K562 (cell line): ENCODE measurements around the gene HYAL4. TPM values are rescaled to one million over a fixed set of nuclear protein-coding genes. Genes with fewer than 3 reads are reported as not detected.

ENCODE experiments used
- ATAC-seq: fragments of 200-7000 bp; cut with Tn5 transposase; 3 replicates; pipeline ENCODE4 v1.9.1; 2020; ENCODE audit warnings: moderate library complexity
- BruUV-seq: library from RNA; stranded (reverse); fragments of 400-500 nt; replicated peaks from 2 replicates; lab custom pipeline; 2021; lab: Mats Ljungman, UMichigan
- CTCF ChIA-PET: fragments of 300-600 bp; formaldehyde crosslinking; extraction: SDS; loops from one replicate; lab custom pipeline; 2021; ENCODE audit warnings: low intra/inter-chr PET ratio; lab: Yijun Ruan, JAX
- POLR2A ChIA-PET: fragments of 300-600, 350-650 bp; sonication (Branson Sonifier 250); formaldehyde crosslinking; extraction: SDS; loops from one replicate; lab custom pipeline; 2021; ENCODE audit warnings: antibody characterized with exemption, inconsistent platforms; lab: Yijun Ruan, JAX
- DNase-seq, 4 experiments: peaks; one replicate each; pipeline versions ENCODE4 v3.0.0 to v3.0.0-alpha.2; 2011 to 2018; ENCODE audit warnings: low spot score in 3 of 4, mixed read lengths in 3 of 4; ENCODE audit errors: extremely low read depth in 1 of 4
- FAIRE-seq: peaks from 2 replicates; lab custom pipeline; 2011; peaks lifted over from hg19 to GRCh38; lab: Jason Lieb, UNC
- H2AFZ ChIP-seq: 2 replicates; pipeline ENCODE4 v1.6.0; 2011; ENCODE audit warnings: low read depth, low read length, control low read depth, inconsistent platforms
- H3K27ac ChIP-seq: fragments of 200-600 bp; 3 replicates; pipeline ENCODE4 v1.8.0; 2011; ENCODE audit warnings: low read depth, mild to moderate bottlenecking, control low read depth, inconsistent platforms, low read length, moderate library complexity, mixed read lengths; ENCODE audit errors: extremely low read depth
- H3K27me3 ChIP-seq, 2 experiments: fragments of 300-600 bp in 1 of 2; 2 replicates in 1 of 2; 3 replicates in 1 of 2; pipeline versions ENCODE4 v1.6.0 to v1.8.0; 2011; ENCODE audit warnings: inconsistent platforms in 2 of 2, low read length in 2 of 2, mild to moderate bottlenecking in 1 of 2, mixed read lengths in 1 of 2, moderate library complexity in 1 of 2; ENCODE audit not compliant: control insufficient read depth in 2 of 2, insufficient read depth in 2 of 2
- H3K36me3 ChIP-seq: fragments of 300-600 bp; 3 replicates; pipeline ENCODE4 v1.8.0; 2011; ENCODE audit warnings: mild to moderate bottlenecking, low read length, inconsistent platforms; ENCODE audit not compliant: control insufficient read depth, insufficient read depth
- H3K4me1 ChIP-seq, 2 experiments: fragments of 200-600 bp in 1 of 2; replicated peaks in 1 of 2; 2 replicates in 1 of 2; 3 replicates in 1 of 2; pipeline versions ENCODE4 v1.5.1 to v1.8.0; 2011; ENCODE audit warnings: inconsistent platforms in 2 of 2, low read length in 2 of 2, mild to moderate bottlenecking in 1 of 2, mixed read lengths in 1 of 2, moderate library complexity in 1 of 2; ENCODE audit not compliant: control insufficient read depth in 2 of 2, insufficient read depth in 2 of 2
- H3K4me2 ChIP-seq: 2 replicates; pipeline ENCODE4 v1.6.1; 2011; ENCODE audit warnings: low read length, control low read depth, inconsistent platforms, mixed read lengths; ENCODE audit not compliant: insufficient read depth
- H3K4me3 ChIP-seq: fragments of 200-600 bp; sonication (generic), shearing (Covaris generic); 2 replicates; pipeline ENCODE4 v1.5.1; 2016; ENCODE audit warnings: control low read depth, inconsistent platforms
- H3K79me2 ChIP-seq: fragments of 200-600 bp; 3 replicates; pipeline ENCODE4 v1.8.0; 2011; ENCODE audit warnings: low read length, inconsistent platforms; ENCODE audit not compliant: control insufficient read depth, insufficient read depth
- H3K9ac ChIP-seq, 2 experiments: 2 replicates each; pipeline versions ENCODE4 v1.6.0 to v1.6.1; 2011; ENCODE audit warnings: low read depth in 2 of 2, low read length in 2 of 2, control low read depth in 1 of 2, inconsistent platforms in 1 of 2, mild to moderate bottlenecking in 1 of 2, mixed read lengths in 1 of 2; ENCODE audit not compliant: insufficient read depth in 1 of 2
- H3K9me1 ChIP-seq: one replicate; pipeline ENCODE4 v1.6.0; 2011; ENCODE audit warnings: inconsistent platforms, mild to moderate bottlenecking, low read length, moderate library complexity; ENCODE audit not compliant: control insufficient read depth, insufficient read depth
- H3K9me3 ChIP-seq: replicated peaks from 2 replicates; pipeline ENCODE4 v1.5.1; 2011; ENCODE audit warnings: low read depth, low read length, inconsistent platforms; ENCODE audit not compliant: control insufficient read depth, insufficient read depth
- H4K20me1 ChIP-seq: replicated peaks from 2 replicates; pipeline ENCODE4 v1.6.1; 2011; ENCODE audit warnings: low read length, inconsistent platforms, mixed read lengths; ENCODE audit not compliant: control insufficient read depth, insufficient read depth
- BCOR ChIP-seq: fragments of 450-650 bp; IDR thresholded peaks from 2 replicates; pipeline ENCODE4 v1.6.1; 2016
- BRD9 ChIP-seq: fragments of 450-650 bp; IDR thresholded peaks from 2 replicates; pipeline ENCODE4 v1.6.1; 2018; ENCODE audit warnings: low read depth; ENCODE audit not compliant: partially characterized antibody
- CUX1 ChIP-seq: fragments of 200-800 bp; sonication (Bioruptor generic); IDR thresholded peaks from 2 replicates; pipeline ENCODE4 v1.6.1; 2016; ENCODE audit warnings: missing genetic modification characterization, missing compliant biosample characterization
- KLF16 ChIP-seq: IDR thresholded peaks from 2 replicates; pipeline ENCODE4 v1.6.1; 2016; ENCODE audit warnings: antibody characterized with exemption
- LARP7 ChIP-seq: fragments of 450-650 bp; IDR thresholded peaks from 2 replicates; pipeline ENCODE4 v1.6.1; 2016
- MBD1 ChIP-seq: fragments of 250-450 bp; sonication (Bioruptor Pico); IDR thresholded peaks from 2 replicates; pipeline ENCODE4 v1.8.0; 2022; ENCODE audit warnings: inconsistent platforms
- RBM25 ChIP-seq: fragments of 200-400 bp; formaldehyde crosslinking; IDR thresholded peaks from 2 replicates; pipeline ENCODE4 v1.6.1; 2018; ENCODE audit warnings: low read length, low read depth, moderate library complexity; ENCODE audit not compliant: severe bottlenecking
- RFX7 ChIP-seq: fragments of 250-450 bp; sonication (Bioruptor Pico); IDR thresholded peaks from 2 replicates; pipeline ENCODE4 v1.5.1; 2021; ENCODE audit warnings: mild to moderate bottlenecking
- SREBF1 ChIP-seq: fragments of 150-350 bp; IDR thresholded peaks from 2 replicates; pipeline ENCODE4 v1.6.1; 2014; ENCODE audit warnings: antibody characterized with exemption, low read depth, low read length, borderline replicate concordance
- XRCC4 ChIP-seq: IDR thresholded peaks from one replicate; pipeline ENCODE4 v1.6.1; 2011; ENCODE audit not compliant: insufficient read depth, insufficient read length; ENCODE audit errors: extremely low read depth
- ZFP36 ChIP-seq: fragments of 150-350 bp; IDR thresholded peaks from 2 replicates; pipeline ENCODE4 v1.6.1; 2018; ENCODE audit warnings: low read length, low read depth; ENCODE audit not compliant: partially characterized antibody
- WGBS: fragments of 100-300 bp; shearing (Covaris generic); methylation state at CpG from one replicate; pipeline ENCODE4 v1.1.6; 2016; ENCODE audit warnings: low coverage, mixed read lengths; ENCODE audit not compliant: insufficient coverage; ENCODE audit errors: missing lambda C conversion rate; 5-methylcytosine and 5-hydroxymethylcytosine counted together
- in situ Hi-C: fragments of 300-500 bp; cut with MboI; formaldehyde crosslinking; loops from 4 replicates; pipeline ENCODE4 v1.15.0; 2018; ENCODE audit warnings: inconsistent platforms, mixed read lengths
- intact Hi-C: fragments of 100-400 bp; cut with micrococcal nuclease; formaldehyde crosslinking; loops from 2 replicates; pipeline ENCODE4 v1.14.2; 2022
- polyA plus RNA-seq, 8 experiments: library from polyadenylated mRNA; depleted of rRNA in 4 of 8; stranded (reverse) in 5 of 8; unstranded in 3 of 8; fragments of >200 nt; fragmentation: Nextera tagmentation in 2 of 8; fragmentation: Illumina TruSeq in 1 of 8; extraction: Ambion mirVana in 2 of 8; extraction: Trizol in 1 of 8; gene quantifications; 2 replicates each; pipeline versions ENCODE4 v1.2.1 to v1.2.3, GENCODE V29; 2011 to 2014; ENCODE audit warnings: inconsistent platforms in 1 of 8, missing spikeins in 1 of 8
- total RNA-seq, 7 experiments: library from RNA; depleted of rRNA in 6 of 7; stranded (reverse); fragments of >200 nt in 6 of 7; fragmentation: Illumina TruSeq in 2 of 7; extraction: Trizol in 2 of 7; gene quantifications; 2 replicates each; pipeline versions ENCODE4 v1.2.1 to v1.2.3, GENCODE V29; 2011 to 2021; ENCODE audit warnings: low replicate concordance in 1 of 7

HYAL4 gene
- total and polyA plus RNA-seq, 9 of the 15 experiments (the other 6 are each of a cell fraction or from before 2014, with no cell fraction given), result not detected

- ATAC-seq (peak; percentile 24), FAIRE-seq (no peak), DNase-seq (no peak)
- CTCF ChIA-PET, result interaction anchor here (0.6 to 1.5 kb wide), 3 partner anchors 66 to 987 kb away, joined by 3 to 10 read pairs (median 9); no protein-coding TSS in a partner anchor
- Histone ChIP-seq H3K9me1 (no peaks in the 10 kb centered on the region), H3K4me3 (no peak overlapping the region), H3K79me2 (no peaks in the 10 kb centered on the region), H3K4me1 (peaks cover 0 to 13% of the 10 kb centered on the region in 2 experiments; a peak in 1 of 5 replicates), H3K27ac (no peak overlapping the region), H3K9ac (no peak overlapping the region), H3K9me3 (no peaks in the 10 kb centered on the region), H3K4me2 (no peak overlapping the region), H3K27me3 (no peaks in the 10 kb centered on the region), H3K36me3 (no peaks in the 10 kb centered on the region), H2AFZ (0 out of 2 replicates have a peak overlapping the region, but pooled peaks have one; percentile 6), H4K20me1 (no peaks in the 10 kb centered on the region)
- intact Hi-C loops (no loop called here), in situ Hi-C loops (no loop called here)
- POLR2A ChIA-PET, result interaction anchor here (1.3 kb wide), 1 partner anchor 12 kb away, joined by 3 read pairs; no protein-coding TSS in a partner anchor
- no TSS peak for BruUV-seq
- 19% methylated on average over 6 of the region's 6 CpGs for WGBS
- no peak for TF ChIP-seq SREBF1
- no peak for TF ChIP-seq RFX7 (CRISPR knock-in tag)
- no peak for TF ChIP-seq BRD9
- peak; percentile 97 for TF ChIP-seq RBM25
- TF ChIP-seq CUX1 (CRISPR knock-in tag), result no peak
- peak; percentile 86 for TF ChIP-seq ZFP36
- no peak for TF ChIP-seq KLF16
- no peak for TF ChIP-seq XRCC4
- no peak for TF ChIP-seq MBD1 (CRISPR knock-in tag)
- 0 out of 2 replicates have a peak, but pooled peaks have one; percentile 30 for TF ChIP-seq BCOR
- TF ChIP-seq LARP7, result no peak
These were observed 46.3 kb upstream of the HYAL4 start for GRCh38 chr7:123798532-123799188.
